Ovary (tissue), 3 donors: ENCODE measurements around the gene FAM222A.

Experiments
- CTCF ChIP-seq, 3 donors: fragments of 450-650 bp in 2 of 3; fragments of 200-600 bp in 1 of 3; IDR thresholded peaks; one replicate each; pipeline versions ENCODE4 v1.5.1 to v1.8.0; 2016 to 2022; ENCODE audit warnings: antibody characterized with exemption in 3 of 3, mild to moderate bottlenecking in 1 of 3
- POLR2A ChIP-seq: fragments of 450-650 bp; IDR thresholded peaks from one replicate; pipeline ENCODE4 v1.6.1; 2017; ENCODE audit warnings: antibody characterized with exemption, mild to moderate bottlenecking, moderate library complexity
- donor health status: DM: no; HTN: no; CAD: no.

GRCh38 chr12:109706747-109707469 is 6.7 kb upstream of the FAM222A start:
- TF ChIP-seq CTCF (IDR thresholded peaks at IDR 0.05) (no peak), POLR2A (no peak)
